Naive B cell (primary cell): ENCODE results near the gene OR10G3. TPM values are rescaled to one million over a fixed set of nuclear protein-coding genes. Genes with fewer than 3 reads are reported as not detected.

ENCODE experiments used
- ATAC-seq, 2 donors: fragments of 150-1000 bp; cut with Tn5 transposase; 2 replicates each; pipeline ENCODE4 v1.10.0; 2021; ENCODE audit warnings: low read depth in 2 of 2, mild to moderate bottlenecking in 2 of 2, moderate library complexity in 2 of 2
- DNase-seq: peaks from one replicate; pipeline ENCODE4 v3.0.0; 2022
- H3K27ac Mint-ChIP-seq, 6 donors: one replicate each; pipeline ENCODE4 v1.8.0; 2020 to 2022; ENCODE audit warnings: mild to moderate bottlenecking in 6 of 6, mixed read lengths in 6 of 6, moderate library complexity in 5 of 6, inconsistent platforms in 2 of 6
- H3K27me3 Mint-ChIP-seq, 3 donors: one replicate each; pipeline ENCODE4 v1.8.0; 2021 to 2022; ENCODE audit warnings: mixed read lengths in 3 of 3, mild to moderate bottlenecking in 1 of 3
- H3K36me3 Mint-ChIP-seq, 2 donors: one replicate each; pipeline ENCODE4 v1.8.0; 2020 to 2022; ENCODE audit warnings: mixed read lengths in 2 of 2, inconsistent platforms in 1 of 2, mild to moderate bottlenecking in 1 of 2
- H3K4me1 Mint-ChIP-seq, 3 donors: one replicate each; pipeline ENCODE4 v1.8.0; 2020 to 2022; ENCODE audit warnings: mixed read lengths in 3 of 3, inconsistent platforms in 1 of 3, mild to moderate bottlenecking in 1 of 3, moderate library complexity in 1 of 3
- H3K4me3 Mint-ChIP-seq, 8 donors: one replicate each; pipeline ENCODE4 v1.8.0; 2020 to 2022; ENCODE audit warnings: mild to moderate bottlenecking in 8 of 8, mixed read lengths in 8 of 8, moderate library complexity in 8 of 8, inconsistent platforms in 2 of 8
- H3K9me3 Mint-ChIP-seq, 7 donors: one replicate each; pipeline ENCODE4 v1.8.0; 2020 to 2022; ENCODE audit warnings: mixed read lengths in 7 of 7, mild to moderate bottlenecking in 5 of 7, inconsistent platforms in 2 of 7, moderate library complexity in 1 of 7
- polyA plus RNA-seq, 6 donors: library from polyadenylated mRNA; unstranded; fragments of 300-500 nt; fragmentation: Illumina TruSeq; gene quantifications; one replicate each; pipeline ENCODE4 v1.2.3, GENCODE V29; 2021; ENCODE audit warnings: low read depth in 6 of 6

OR10G3 gene
- polyA plus RNA-seq, 6 donors from 2014 or later, result not detected

GRCh38 chr14:21528381-21529348, 51.2 kb downstream of the OR10G3 start:
- peaks cover 11 to 14% (median 13%) of the 10 kb centered on the region in 3 donors for H3K4me1 Mint-ChIP-seq
- DNase-seq, result no peak
- H3K4me3 Mint-ChIP-seq, result peak overlapping the region in 1 of 8 donors; percentile 43
- peak overlapping the region in 1 of 6 donors; percentile 21 for H3K27ac Mint-ChIP-seq
- ATAC-seq, result no peak
- H3K27me3 Mint-ChIP-seq, result peaks cover 15 to 24% (median 18%) of the 10 kb centered on the region in 3 donors
- H3K36me3 Mint-ChIP-seq, result no peaks in the 10 kb centered on the region
- H3K9me3 Mint-ChIP-seq, result peaks cover 0 to 1% (median 0%) of the 10 kb centered on the region in 7 donors

GRCh38 chr14:21527318-21527679, 52.6 kb downstream of the OR10G3 start:
- Mint-ChIP-seq H3K27ac (peak overlapping the region in 2 of 6 donors; percentile 78 to 83), H3K4me1 (peaks cover 11 to 14% (median 13%) of the 10 kb centered on the region in 3 donors), H3K9me3 (peaks cover 0 to 1% (median 0%) of the 10 kb centered on the region in 7 donors), H3K4me3 (peak overlapping the region; percentile 75 to 95 (median 84)), H3K27me3 (peaks cover 9 to 23% (median 19%) of the 10 kb centered on the region in 3 donors), H3K36me3 (no peaks in the 10 kb centered on the region)
- DNase-seq (no peak), ATAC-seq (no peak)

DNA sequence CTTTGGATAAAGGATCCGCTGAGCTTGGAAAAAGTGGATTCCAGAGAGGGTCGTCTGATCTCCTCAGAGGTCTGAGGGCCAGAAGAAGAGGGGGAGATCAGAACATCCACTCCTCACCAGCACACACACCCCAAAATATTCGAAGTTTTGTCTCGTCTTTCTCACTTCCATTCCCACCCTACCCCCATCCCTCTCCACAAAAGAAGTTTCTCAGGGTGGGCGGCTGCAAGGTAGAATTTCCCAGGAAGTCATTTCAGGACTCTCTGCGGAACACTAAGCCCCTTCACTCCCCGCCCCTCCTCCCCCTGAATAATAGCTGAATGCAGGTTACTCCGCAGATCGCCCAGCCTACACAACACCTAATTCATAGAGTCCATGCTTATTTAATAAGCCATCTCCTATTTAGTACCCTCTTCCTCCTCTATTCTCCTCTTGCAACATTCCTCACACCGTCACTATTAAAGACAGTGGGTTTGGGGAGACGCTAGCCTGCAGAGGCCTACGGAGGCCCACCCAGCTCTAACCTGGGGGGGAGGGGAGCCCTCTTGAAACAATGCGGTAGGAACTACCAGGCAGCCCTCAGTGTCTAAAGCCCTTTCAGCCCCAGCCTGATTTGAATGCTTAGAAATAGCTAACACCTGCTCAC, 53.1 kb downstream of the OR10G3 start:
- no peak for ATAC-seq
- peak overlapping the region in 2 of 6 donors; percentile 78 to 83 for H3K27ac Mint-ChIP-seq

GRCh38 chr14:21525962-21526671, 53.8 kb downstream of the OR10G3 start, which contains the start of gene SALL2:
SALL2 (minus strand) TSS chr14:21526346; CDS start chr14:21526127, 219 bp downstream.
- peaks cover 11 to 14% (median 13%) of the 10 kb centered on the region in 3 donors for H3K4me1 Mint-ChIP-seq
- peak; percentile 56 to 58 for ATAC-seq
- H3K9me3 Mint-ChIP-seq, result peaks cover 0 to 1% (median 0%) of the 10 kb centered on the region in 7 donors
- H3K36me3 Mint-ChIP-seq, result no peaks in the 10 kb centered on the region
- peak; percentile 13 for DNase-seq
- peak within 1 kb of the TSS in 3 of 6 donors; percentile 78 to 88 (median 83) for H3K27ac Mint-ChIP-seq
- peaks cover 4 to 28% (median 18%) of the 10 kb centered on the region in 3 donors for H3K27me3 Mint-ChIP-seq
- H3K4me3 Mint-ChIP-seq, result peak within 1 kb of the TSS; percentile 75 to 95 (median 84)

More for the DNA sequence above, 53.1 kb downstream of the OR10G3 start:
- no peak for DNase-seq
- Mint-ChIP-seq H3K4me3 (peak overlapping the region; percentile 75 to 95 (median 84)), H3K36me3 (no peaks in the 10 kb centered on the region), H3K9me3 (peaks cover 0 to 1% (median 0%) of the 10 kb centered on the region in 7 donors), H3K27me3 (peaks cover 4 to 22% (median 19%) of the 10 kb centered on the region in 3 donors), H3K4me1 (peaks cover 11 to 14% (median 13%) of the 10 kb centered on the region in 3 donors)

GRCh38 chr14:21525571-21525961, 54.3 kb downstream of the OR10G3 start:
- peak overlapping the region in 2 of 6 donors; percentile 57 to 88 for H3K27ac Mint-ChIP-seq
- peak overlapping the region; percentile 68 to 95 (median 82) for H3K4me3 Mint-ChIP-seq
- H3K27me3 Mint-ChIP-seq, result peaks cover 7 to 31% (median 18%) of the 10 kb centered on the region in 3 donors
- no peaks in the 10 kb centered on the region for H3K36me3 Mint-ChIP-seq
- no peak for DNase-seq
- peak in 1 of 2 donors; percentile 6 for ATAC-seq
- H3K4me1 Mint-ChIP-seq, result peaks cover 11 to 14% (median 13%) of the 10 kb centered on the region in 3 donors
- peaks cover 0 to 1% (median 0%) of the 10 kb centered on the region in 7 donors for H3K9me3 Mint-ChIP-seq

GRCh38 chr14:21524575-21525490, 55.0 kb downstream of the OR10G3 start:
- peaks cover 7 to 31% (median 18%) of the 10 kb centered on the region in 3 donors for H3K27me3 Mint-ChIP-seq
- H3K4me3 Mint-ChIP-seq, result peak overlapping the region; percentile 68 to 95 (median 80)
- no peaks in the 10 kb centered on the region for H3K36me3 Mint-ChIP-seq
- H3K27ac Mint-ChIP-seq, result peak overlapping the region in 1 of 6 donors; percentile 88
- no peak for DNase-seq
- peaks cover 0 to 1% (median 0%) of the 10 kb centered on the region in 7 donors for H3K9me3 Mint-ChIP-seq
- ATAC-seq, result no peak
- H3K4me1 Mint-ChIP-seq, result peaks cover 11 to 14% (median 13%) of the 10 kb centered on the region in 3 donors

- Mint-ChIP-seq H3K27me3 (peaks cover 9 to 31% (median 24%) of the 10 kb centered on the region in 3 donors), H3K36me3 (no peaks in the 10 kb centered on the region), H3K27ac (peak overlapping the region in 1 of 6 donors; percentile 64), H3K4me1 (peaks cover 11 to 14% (median 13%) of the 10 kb centered on the region in 3 donors), H3K4me3 (peak overlapping the region in 1 of 8 donors; percentile 33), H3K9me3 (peaks cover 0 to 1% (median 0%) of the 10 kb centered on the region in 7 donors)
- DNase-seq (no peak), ATAC-seq (no peak)
These were observed 56.7 kb downstream of the OR10G3 start for GRCh38 chr14:21523203-21523602.

DNA sequence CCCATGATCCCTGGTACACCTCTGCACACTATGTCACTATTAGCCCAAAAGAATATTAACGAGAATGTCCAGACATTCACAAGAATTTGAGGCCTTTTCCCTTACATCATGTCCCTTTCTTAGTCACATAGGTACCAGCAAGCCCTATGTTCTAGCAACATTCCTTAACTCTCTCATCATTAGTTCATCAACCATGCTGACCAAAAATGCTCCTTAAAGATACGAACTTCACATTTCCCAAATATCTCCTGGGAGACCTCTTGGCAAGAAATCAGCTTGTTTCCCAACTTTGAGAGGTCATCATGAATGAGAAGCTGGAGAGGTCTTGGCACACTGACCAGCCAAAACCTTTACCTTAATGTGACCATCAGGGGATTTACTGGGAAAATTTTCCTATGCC, 58.4 kb downstream of the OR10G3 start:
- Mint-ChIP-seq H3K4me3 (no peak overlapping the region), H3K4me1 (peaks cover 4 to 6% (median 6%) of the 10 kb centered on the region in 3 donors), H3K36me3 (no peaks in the 10 kb centered on the region), H3K27ac (no peak overlapping the region), H3K9me3 (peaks cover 0 to 1% (median 0%) of the 10 kb centered on the region in 7 donors), H3K27me3 (peaks cover 10 to 31% (median 25%) of the 10 kb centered on the region in 3 donors)
- DNase-seq (no peak), ATAC-seq (no peak)

- Mint-ChIP-seq H3K4me3 (no peak overlapping the region), H3K36me3 (no peaks in the 10 kb centered on the region), H3K4me1 (peaks cover 3 to 6% (median 4%) of the 10 kb centered on the region in 3 donors), H3K9me3 (peaks cover 0 to 1% (median 0%) of the 10 kb centered on the region in 7 donors), H3K27me3 (peaks cover 10 to 36% (median 33%) of the 10 kb centered on the region in 3 donors), H3K27ac (peak overlapping the region in 1 of 6 donors; percentile 4)
- no peak for ATAC-seq
- no peak for DNase-seq
These were observed 59.1 kb downstream of the OR10G3 start for GRCh38 chr14:21520767-21521166.

GRCh38 chr14:21518725-21519124, 61.2 kb downstream of the OR10G3 start:
- ATAC-seq (no peak), DNase-seq (no peak)
- no peaks in the 10 kb centered on the region for H3K9me3 Mint-ChIP-seq
- H3K4me1 Mint-ChIP-seq, result no peaks in the 10 kb centered on the region
- no peak overlapping the region for H3K4me3 Mint-ChIP-seq
- H3K27ac Mint-ChIP-seq, result no peak overlapping the region
- H3K27me3 Mint-ChIP-seq, result peaks cover 10 to 31% (median 29%) of the 10 kb centered on the region in 3 donors
- no peaks in the 10 kb centered on the region for H3K36me3 Mint-ChIP-seq
